HL-60 (cell line): Measurements from ENCODE around the gene LAMA3.

Source experiments
- DNase-seq, 2 experiments: peaks; one replicate each; pipeline ENCODE4 v3.0.0-alpha.2; 2010 to 2020; ENCODE audit warnings: low read depth in 1 of 2, low spot score in 1 of 2
- H3K27ac ChIP-seq: fragments of 250-450 bp; sonication (Bioruptor Pico); replicated peaks from 2 replicates; pipeline ENCODE4 v1.5.1; 2020; ENCODE audit warnings: mild to moderate bottlenecking, moderate library complexity
- H3K27me3 ChIP-seq: fragments of 250-450 bp; sonication (Bioruptor Pico); 2 replicates; pipeline ENCODE4 v1.5.1; 2021; ENCODE audit warnings: mild to moderate bottlenecking, moderate library complexity; ENCODE audit not compliant: insufficient read depth, poor library complexity, severe bottlenecking
- H3K4me3 ChIP-seq: replicated peaks from 2 replicates; pipeline ENCODE4 v1.5.1; 2011; ENCODE audit warnings: mild to moderate bottlenecking, control low read depth, low read length; ENCODE audit not compliant: insufficient read depth
- CTCF ChIP-seq: IDR thresholded peaks from one replicate; pipeline ENCODE4 v1.5.1; 2011; ENCODE audit warnings: low read length, control low read depth, inconsistent platforms; ENCODE audit not compliant: insufficient read depth
- GABPA ChIP-seq: IDR thresholded peaks from 2 replicates; pipeline ENCODE4 v1.6.1; 2012; ENCODE audit warnings: low read depth
- POLR2AphosphoS5 ChIP-seq: IDR thresholded peaks from 2 replicates; pipeline ENCODE4 v1.6.1; 2012; ENCODE audit warnings: low read depth
- REST ChIP-seq: IDR thresholded peaks from 2 replicates; pipeline ENCODE4 v1.6.1; 2012; ENCODE audit warnings: low read depth; ENCODE audit not compliant: insufficient replicate concordance
- SPI1 ChIP-seq: IDR thresholded peaks from 2 replicates; pipeline ENCODE4 v1.6.1; 2012; ENCODE audit warnings: low read depth, mild to moderate bottlenecking, borderline replicate concordance

The LAMA3 gene

GRCh38 chr18:23650968-23651927 lies 38.0 kb upstream of the LAMA3 start:
- H3K27me3 ChIP-seq = peaks cover 3% of the 10 kb centered on the region
- no peak overlapping the region for H3K27ac ChIP-seq
- no peak overlapping the region for H3K4me3 ChIP-seq
- no peak for DNase-seq
- TF ChIP-seq POLR2AphosphoS5 (no peak), CTCF (no peak), SPI1 (no peak), GABPA (no peak), REST (no peak)

GRCh38 chr18:23652232-23652631 lies 37.0 kb upstream of the LAMA3 start:
- Histone ChIP-seq H3K27me3 (peaks cover 3% of the 10 kb centered on the region), H3K27ac (no peak overlapping the region), H3K4me3 (no peak overlapping the region)
- no peak for DNase-seq
- TF ChIP-seq POLR2AphosphoS5 (no peak), REST (no peak), SPI1 (no peak), GABPA (no peak), CTCF (no peak)

- H3K27me3 ChIP-seq = peaks cover 46% of the 10 kb centered on the region
- no peak for DNase-seq
- H3K4me3 ChIP-seq = no peak overlapping the region
- no peak for TF ChIP-seq CTCF
- TF ChIP-seq GABPA = no peak
- TF ChIP-seq SPI1 = no peak
- TF ChIP-seq POLR2AphosphoS5 = no peak
- TF ChIP-seq REST = no peak
- H3K27ac ChIP-seq = no peak overlapping the region
Measured at GRCh38 chr18:23658285-23658684, 31.0 kb upstream of the LAMA3 start.
